WTC11 (cell line): ENCODE data around the gene YBX2. TPM values are rescaled to one million over a fixed set of nuclear protein-coding genes. Genes with fewer than 3 reads are reported as not detected.

Experiments
- ATAC-seq: fragments of 200-7000 bp; cut with Tn5 transposase; 2 replicates; pipeline ENCODE4 v1.10.0; 2021; ENCODE audit warnings: mild to moderate bottlenecking, moderate library complexity
- CTCF ChIA-PET: fragments of 300-600 bp; sonication (Branson Sonifier 250); formaldehyde crosslinking; loops from one replicate; lab custom pipeline; 2021; ENCODE audit warnings: antibody characterized with exemption; lab: Charles Lee
- POLR2A ChIA-PET: fragments of 350-600 bp; sonication (Branson Sonifier 250); formaldehyde crosslinking; loops from one replicate; lab custom pipeline; 2021; ENCODE audit warnings: antibody characterized with exemption; lab: Charles Lee
- DNase-seq: peaks from one replicate; pipeline ENCODE4 v3.0.0; 2021; ENCODE audit warnings: low spot score
- H3K27ac Mint-ChIP-seq: 2 replicates; pipeline ENCODE4 v1.8.0; 2021; ENCODE audit warnings: mixed read lengths
- H3K27me3 Mint-ChIP-seq: 2 replicates; pipeline ENCODE4 v1.8.0; 2021; ENCODE audit warnings: low read depth, mild to moderate bottlenecking, moderate library complexity, mixed read lengths
- H3K36me3 Mint-ChIP-seq: 2 replicates; pipeline ENCODE4 v1.8.0; 2021; ENCODE audit warnings: mixed read lengths
- H3K4me1 Mint-ChIP-seq: 2 replicates; pipeline ENCODE4 v1.8.0; 2022; ENCODE audit warnings: mixed read lengths
- H3K4me3 Mint-ChIP-seq: 2 replicates; pipeline ENCODE4 v1.8.0; 2021; ENCODE audit warnings: mild to moderate bottlenecking, moderate library complexity, mixed read lengths
- H3K9me3 Mint-ChIP-seq: 2 replicates; pipeline ENCODE4 v1.8.0; 2021; ENCODE audit warnings: mixed read lengths
- AFF4 ChIP-seq: sonication (generic); formaldehyde crosslinking; IDR thresholded peaks from 2 replicates; pipeline ENCODE4 v1.8.1; 2023; ENCODE audit warnings: mild to moderate bottlenecking, missing genetic modification reagents, borderline replicate concordance
- ATF6 ChIP-seq: sonication (generic); formaldehyde crosslinking; IDR thresholded peaks from 2 replicates; pipeline ENCODE4 v1.8.1; 2023; ENCODE audit warnings: mild to moderate bottlenecking, missing genetic modification reagents
- FOXP1 ChIP-seq: sonication (generic); formaldehyde crosslinking; IDR thresholded peaks from 2 replicates; pipeline ENCODE4 v1.8.0; 2022; ENCODE audit warnings: missing genetic modification reagents, mild to moderate bottlenecking, moderate library complexity, borderline replicate concordance
- FOXP4 ChIP-seq: sonication (generic); formaldehyde crosslinking; IDR thresholded peaks from 2 replicates; pipeline ENCODE4 v1.8.0; 2022; ENCODE audit warnings: mild to moderate bottlenecking, missing genetic modification reagents
- MAX ChIP-seq: sonication (generic); formaldehyde crosslinking; IDR thresholded peaks from 2 replicates; pipeline ENCODE4 v1.8.0; 2022; ENCODE audit warnings: mild to moderate bottlenecking, missing genetic modification reagents
- NR2C2 ChIP-seq: sonication (generic); formaldehyde crosslinking; IDR thresholded peaks from 2 replicates; pipeline ENCODE4 v1.8.0; 2022; ENCODE audit warnings: mild to moderate bottlenecking, missing genetic modification reagents
- PREB ChIP-seq: sonication (generic); formaldehyde crosslinking; IDR thresholded peaks from 2 replicates; pipeline ENCODE4 v1.8.1; 2022; ENCODE audit warnings: mild to moderate bottlenecking, missing genetic modification reagents, moderate library complexity, borderline replicate concordance
- PRRX2 ChIP-seq: fragments of 250-450 bp; sonication (Bioruptor Pico); IDR thresholded peaks from 2 replicates; pipeline ENCODE4 v1.8.0; 2021; ENCODE audit warnings: mild to moderate bottlenecking
- SP1 ChIP-seq: sonication (generic); formaldehyde crosslinking; conservative IDR thresholded peaks from 2 replicates; pipeline ENCODE4 v1.8.1; 2022; ENCODE audit warnings: missing genetic modification reagents
- TEAD1 ChIP-seq: sonication (generic); formaldehyde crosslinking; IDR thresholded peaks from 2 replicates; pipeline ENCODE4 v1.8.0; 2022; ENCODE audit warnings: mild to moderate bottlenecking, missing genetic modification reagents
- ZNF416 ChIP-seq: fragments of 250-450 bp; sonication (Bioruptor Pico); IDR thresholded peaks from 2 replicates; pipeline ENCODE4 v1.9.0; 2021; ENCODE audit warnings: mild to moderate bottlenecking, inconsistent platforms
- total RNA-seq: library from RNA; stranded (reverse); gene quantifications from 3 replicates; pipeline ENCODE4 v1.2.3, GENCODE V29; 2021
- TF ChIP-seq, protein P1 (sequence below): sonication (generic); formaldehyde crosslinking; conservative IDR thresholded peaks from 2 replicates; pipeline ENCODE4 v1.8.1; 2022; ENCODE audit warnings: mild to moderate bottlenecking, missing genetic modification reagents
- TF ChIP-seq, protein P2 (sequence below): sonication (generic); formaldehyde crosslinking; IDR thresholded peaks from 2 replicates; pipeline ENCODE4 v1.8.1; 2022; ENCODE audit warnings: low read depth, mild to moderate bottlenecking, moderate library complexity, missing genetic modification reagents, borderline replicate concordance
- TF ChIP-seq, protein P3 (sequence below): sonication (generic); formaldehyde crosslinking; IDR thresholded peaks from 2 replicates; pipeline ENCODE4 v1.8.1; 2023; ENCODE audit warnings: mild to moderate bottlenecking, missing genetic modification reagents

Gene YBX2
- total RNA-seq, 1 experiment from 2014 or later: 26.8 TPM

GRCh38 chr17:7250695-7251627, 43.5 kb downstream of the YBX2 start:
- TF ChIP-seq PREB: no peak
- TF ChIP-seq, protein P1, sequence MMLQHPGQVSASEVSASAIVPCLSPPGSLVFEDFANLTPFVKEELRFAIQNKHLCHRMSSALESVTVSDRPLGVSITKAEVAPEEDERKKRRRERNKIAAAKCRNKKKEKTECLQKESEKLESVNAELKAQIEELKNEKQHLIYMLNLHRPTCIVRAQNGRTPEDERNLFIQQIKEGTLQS: no peak
- TF ChIP-seq SP1 (CRISPR knock-in tag): no peak
- TF ChIP-seq, protein P2, sequence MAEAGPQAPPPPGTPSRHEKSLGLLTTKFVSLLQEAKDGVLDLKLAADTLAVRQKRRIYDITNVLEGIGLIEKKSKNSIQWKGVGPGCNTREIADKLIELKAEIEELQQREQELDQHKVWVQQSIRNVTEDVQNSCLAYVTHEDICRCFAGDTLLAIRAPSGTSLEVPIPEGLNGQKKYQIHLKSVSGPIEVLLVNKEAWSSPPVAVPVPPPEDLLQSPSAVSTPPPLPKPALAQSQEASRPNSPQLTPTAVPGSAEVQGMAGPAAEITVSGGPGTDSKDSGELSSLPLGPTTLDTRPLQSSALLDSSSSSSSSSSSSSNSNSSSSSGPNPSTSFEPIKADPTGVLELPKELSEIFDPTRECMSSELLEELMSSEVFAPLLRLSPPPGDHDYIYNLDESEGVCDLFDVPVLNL (CRISPR knock-in tag): no peak; the same call in 1 of the 2 replicates
- no peak for TF ChIP-seq TEAD1 (CRISPR knock-in tag)
- no peak for TF ChIP-seq NR2C2
- TF ChIP-seq FOXP1 (CRISPR knock-in tag): no peak
- TF ChIP-seq FOXP4 (CRISPR knock-in tag): no peak
- no peak for TF ChIP-seq ATF6
- TF ChIP-seq, protein P3, sequence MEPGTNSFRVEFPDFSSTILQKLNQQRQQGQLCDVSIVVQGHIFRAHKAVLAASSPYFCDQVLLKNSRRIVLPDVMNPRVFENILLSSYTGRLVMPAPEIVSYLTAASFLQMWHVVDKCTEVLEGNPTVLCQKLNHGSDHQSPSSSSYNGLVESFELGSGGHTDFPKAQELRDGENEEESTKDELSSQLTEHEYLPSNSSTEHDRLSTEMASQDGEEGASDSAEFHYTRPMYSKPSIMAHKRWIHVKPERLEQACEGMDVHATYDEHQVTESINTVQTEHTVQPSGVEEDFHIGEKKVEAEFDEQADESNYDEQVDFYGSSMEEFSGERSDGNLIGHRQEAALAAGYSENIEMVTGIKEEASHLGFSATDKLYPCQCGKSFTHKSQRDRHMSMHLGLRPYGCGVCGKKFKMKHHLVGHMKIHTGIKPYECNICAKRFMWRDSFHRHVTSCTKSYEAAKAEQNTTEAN: no peak
- no peak for TF ChIP-seq PRRX2 (CRISPR knock-in tag)
- DNase-seq: no peak
- no peaks in the 10 kb centered on the region for H3K27me3 Mint-ChIP-seq
- H3K4me1 Mint-ChIP-seq: peaks cover 34% of the 10 kb centered on the region
- peak overlapping the region; percentile 92 for H3K27ac Mint-ChIP-seq
- ATAC-seq: no peak
- POLR2A ChIA-PET: interaction anchor here (0.6 to 1.4 kb wide), 4 partner anchors 9 to 31 kb away, joined by 3 to 8 read pairs (median 5); partner anchors contain the start of genes ACADVL, CLDN7, GABARAP and PHF23
- peaks cover 33% of the 10 kb centered on the region for H3K36me3 Mint-ChIP-seq
- H3K4me3 Mint-ChIP-seq: peak overlapping the region; percentile 92
- H3K9me3 Mint-ChIP-seq: no peaks in the 10 kb centered on the region
- CTCF ChIA-PET: interaction anchor here (0.6 to 1.5 kb wide), 4 partner anchors 15 to 310 kb away, joined by 3 to 6 read pairs (median 4); no protein-coding TSS in a partner anchor

GRCh38 chr17:7249830-7250229, 44.6 kb downstream of the YBX2 start:
- Mint-ChIP-seq H3K27me3 (no peaks in the 10 kb centered on the region), H3K36me3 (peaks cover 32% of the 10 kb centered on the region), H3K4me1 (peaks cover 34% of the 10 kb centered on the region), H3K9me3 (no peaks in the 10 kb centered on the region), H3K27ac (peak overlapping the region; percentile 70; the same call in 1 of the 2 replicates), H3K4me3 (peak overlapping the region; percentile 92)
- ChIA-PET CTCF (interaction anchor here (1.5 to 1.6 kb wide), 2 partner anchors 29 to 46 kb away, joined by 4 read pairs; no protein-coding TSS in a partner anchor), POLR2A (no interaction called here)
- ATAC-seq: no peak
- TF ChIP-seq MAX (no peak), AFF4 (CRISPR knock-in tag) (no peak), ZNF416 (CRISPR knock-in tag) (no peak)
- DNase-seq: no peak
